ENCODE data around the gene E4F1.

Gene E4F1

GRCh38 chr16:2267913-2268666, 44.7 kb downstream of the E4F1 start, which contains the start of gene RNPS1:
Gene RNPS1 (minus strand): TSS chr16:2268126. CDS start chr16:2264643, 3,483 bp downstream.
- DNase-seq: peak; percentile 96
- Mint-ChIP-seq H3K9me3 (no peaks in the 10 kb centered on the region), H3K36me3 (peaks cover 23% of the 10 kb centered on the region), H3K27ac (peak within 1 kb of the TSS; percentile 97), H3K27me3 (peaks cover 4% of the 10 kb centered on the region), H3K4me3 (peak within 1 kb of the TSS; percentile 92), H3K4me1 (peaks cover 41% of the 10 kb centered on the region)
- CTCF ChIA-PET: no interaction called here

- Mint-ChIP-seq H3K4me3 (peak overlapping the region; percentile 92), H3K27ac (no peak overlapping the region), H3K4me1 (peaks cover 31% of the 10 kb centered on the region), H3K27me3 (peaks cover 4% of the 10 kb centered on the region), H3K36me3 (peaks cover 14% of the 10 kb centered on the region), H3K9me3 (no peaks in the 10 kb centered on the region)
- CTCF ChIA-PET: interaction anchor here (1.0 to 1.6 kb wide), 3 partner anchors 10 to 237 kb away, joined by 3 to 4 read pairs (median 3); no protein-coding TSS in a partner anchor
- DNase-seq: no peak
Observed at GRCh38 chr16:2270070-2270462, 46.7 kb downstream of the E4F1 start.

- Mint-ChIP-seq H3K27ac (no peak overlapping the region), H3K4me1 (peaks cover 26% of the 10 kb centered on the region), H3K9me3 (no peaks in the 10 kb centered on the region), H3K4me3 (no peak overlapping the region), H3K27me3 (peaks cover 4% of the 10 kb centered on the region), H3K36me3 (peaks cover 13% of the 10 kb centered on the region)
- no peak for DNase-seq
- CTCF ChIA-PET: interaction anchor here (0.7 to 1.6 kb wide), 4 partner anchors 9 to 664 kb away, joined by 3 to 5 read pairs (median 4); no protein-coding TSS in a partner anchor
Observed at GRCh38 chr16:2270588-2271470, 47.4 kb downstream of the E4F1 start.

- H3K36me3 Mint-ChIP-seq: peaks cover 4% of the 10 kb centered on the region
- no peaks in the 10 kb centered on the region for H3K9me3 Mint-ChIP-seq
- CTCF ChIA-PET: interaction anchor here (1.6 kb wide), 1 partner anchor 215 kb away, joined by 4 read pairs; no protein-coding TSS in a partner anchor
- no peak overlapping the region for H3K27ac Mint-ChIP-seq
- H3K27me3 Mint-ChIP-seq: peaks cover 4% of the 10 kb centered on the region
- no peak for DNase-seq
- H3K4me3 Mint-ChIP-seq: no peak overlapping the region
- peaks cover 15% of the 10 kb centered on the region for H3K4me1 Mint-ChIP-seq
Observed at GRCh38 chr16:2271848-2272461, 48.6 kb downstream of the E4F1 start.

GRCh38 chr16:2273484-2273883, 50.1 kb downstream of the E4F1 start:
- CTCF ChIA-PET: no interaction called here
- Mint-ChIP-seq H3K4me3 (no peak overlapping the region), H3K36me3 (no peaks in the 10 kb centered on the region), H3K9me3 (no peaks in the 10 kb centered on the region), H3K27ac (no peak overlapping the region), H3K27me3 (no peaks in the 10 kb centered on the region), H3K4me1 (peaks cover 13% of the 10 kb centered on the region)
- no peak for DNase-seq

- no peak overlapping the region for H3K27ac Mint-ChIP-seq
Observed at GRCh38 chr16:2273931-2274330, 50.5 kb downstream of the E4F1 start.

GRCh38 chr16:2275476-2276367, 52.3 kb downstream of the E4F1 start:
- CTCF ChIA-PET: no interaction called here

More at GRCh38 chr16:2273931-2274330, 50.5 kb downstream of the E4F1 start:
- Mint-ChIP-seq H3K9me3 (no peaks in the 10 kb centered on the region), H3K27me3 (no peaks in the 10 kb centered on the region), H3K4me1 (peaks cover 13% of the 10 kb centered on the region), H3K4me3 (no peak overlapping the region), H3K36me3 (no peaks in the 10 kb centered on the region)
- DNase-seq: no peak
- CTCF ChIA-PET: no interaction called here

GRCh38 chr16:2276368-2277195, 53.2 kb downstream of the E4F1 start:
- no peaks in the 10 kb centered on the region for H3K4me1 Mint-ChIP-seq
- no peaks in the 10 kb centered on the region for H3K9me3 Mint-ChIP-seq
- no peaks in the 10 kb centered on the region for H3K27me3 Mint-ChIP-seq
- no peak overlapping the region for H3K4me3 Mint-ChIP-seq
- no peak overlapping the region for H3K27ac Mint-ChIP-seq
- DNase-seq: no peak
- CTCF ChIA-PET: no interaction called here
- H3K36me3 Mint-ChIP-seq: no peaks in the 10 kb centered on the region

More at GRCh38 chr16:2275476-2276367, 52.3 kb downstream of the E4F1 start:
- DNase-seq: no peak
- Mint-ChIP-seq H3K9me3 (no peaks in the 10 kb centered on the region), H3K36me3 (no peaks in the 10 kb centered on the region), H3K4me3 (no peak overlapping the region), H3K27ac (no peak overlapping the region), H3K27me3 (no peaks in the 10 kb centered on the region), H3K4me1 (no peaks in the 10 kb centered on the region)

- Mint-ChIP-seq H3K9me3 (no peaks in the 10 kb centered on the region), H3K27ac (no peak overlapping the region), H3K36me3 (no peaks in the 10 kb centered on the region), H3K4me3 (no peak overlapping the region), H3K27me3 (no peaks in the 10 kb centered on the region), H3K4me1 (no peaks in the 10 kb centered on the region)
- no peak for DNase-seq
- CTCF ChIA-PET: no interaction called here
Observed at GRCh38 chr16:2277466-2278271, 54.3 kb downstream of the E4F1 start.

- no peaks in the 10 kb centered on the region for H3K27me3 Mint-ChIP-seq
- CTCF ChIA-PET: no interaction called here
- no peak overlapping the region for H3K4me3 Mint-ChIP-seq
Observed at GRCh38 chr16:2278272-2278608, 54.8 kb downstream of the E4F1 start.

GRCh38 chr16:2278956-2279800, 55.8 kb downstream of the E4F1 start:
- Mint-ChIP-seq H3K27ac (no peak overlapping the region), H3K27me3 (no peaks in the 10 kb centered on the region), H3K36me3 (no peaks in the 10 kb centered on the region), H3K4me1 (no peaks in the 10 kb centered on the region), H3K9me3 (no peaks in the 10 kb centered on the region), H3K4me3 (no peak overlapping the region)
- CTCF ChIA-PET: interaction anchor here (1.0 to 1.1 kb wide), 2 partner anchors 17 to 58 kb away, joined by 3 read pairs; no protein-coding TSS in a partner anchor
- no peak for DNase-seq

More at GRCh38 chr16:2278272-2278608, 54.8 kb downstream of the E4F1 start:
- Mint-ChIP-seq H3K36me3 (no peaks in the 10 kb centered on the region), H3K4me1 (no peaks in the 10 kb centered on the region), H3K27ac (no peak overlapping the region), H3K9me3 (no peaks in the 10 kb centered on the region)
- DNase-seq: no peak
